Gastroesophageal sphincter (tissue), 3 donors: ENCODE measurements around the gene STK40.

Experiments
- CTCF ChIP-seq, 4 experiments: fragments of 200-600 bp in 2 of 4; fragments of 450-650 bp in 2 of 4; sonication (generic) in 1 of 4; IDR thresholded peaks; one replicate each; pipeline ENCODE4 v1.5.1; 2017 to 2019; ENCODE audit warnings: antibody characterized with exemption in 4 of 4, mild to moderate bottlenecking in 2 of 4, moderate library complexity in 2 of 4
- EP300 ChIP-seq: sonication (generic); formaldehyde crosslinking; IDR thresholded peaks from one replicate; pipeline ENCODE4 v1.6.1; 2017; ENCODE audit warnings: antibody characterized with exemption, mild to moderate bottlenecking
- POLR2A ChIP-seq, 2 donors: fragments of 450-650 bp; IDR thresholded peaks; one replicate each; pipeline ENCODE4 v1.6.1; 2017; ENCODE audit warnings: antibody characterized with exemption in 2 of 2, mild to moderate bottlenecking in 2 of 2, moderate library complexity in 1 of 2
- POLR2AphosphoS5 ChIP-seq: sonication (generic); formaldehyde crosslinking; IDR thresholded peaks from one replicate; pipeline ENCODE4 v1.6.1; 2017; ENCODE audit warnings: antibody characterized with exemption

GRCh38 chr1:36393686-36394085, 8.0 kb upstream of the STK40 start:
- TF ChIP-seq POLR2A (IDR thresholded peaks at IDR 0.05) (no peak), CTCF (IDR thresholded peaks at IDR 0.05) (no peak), EP300 (no peak), POLR2AphosphoS5 (no peak)
